ENCODE measurements around the gene USP24.

GRCh38 chr1:55206210-55206609, 9.0 kb downstream of the USP24 start:
- no peak for TF ChIP-seq POLR2A (IDR thresholded peaks at IDR 0.05)
- TF ChIP-seq CTCF (IDR thresholded peaks at IDR 0.05), result no peak
